Stimulated activated naive CD8-positive, alpha-beta T cell treated with anti-CD3 and anti-CD28 coated beads, Interleukin-15, amount 100 ng/mL, for 72 hours (primary cell): ENCODE measurements around the gene CCDC170.

Experiments
- ATAC-seq: fragments of 150-1000 bp; cut with Tn5 transposase; 2 replicates; pipeline ENCODE4 v1.10.0; 2021; ENCODE audit warnings: mild to moderate bottlenecking, moderate library complexity
- DNase-seq, 2 donors: peaks; one replicate each; pipeline ENCODE4 v3.0.0; 2021 to 2022
- H3K27ac Mint-ChIP-seq, 2 donors: one replicate each; pipeline ENCODE4 v1.8.0; 2022; ENCODE audit warnings: mild to moderate bottlenecking in 2 of 2, mixed read lengths in 2 of 2, moderate library complexity in 2 of 2
- H3K27me3 Mint-ChIP-seq: one replicate; pipeline ENCODE4 v1.8.0; 2022; ENCODE audit warnings: mixed read lengths
- H3K4me1 Mint-ChIP-seq: one replicate; pipeline ENCODE4 v1.8.0; 2022; ENCODE audit warnings: mild to moderate bottlenecking, mixed read lengths
- H3K4me3 Mint-ChIP-seq, 2 donors: one replicate each; pipeline ENCODE4 v1.8.0; 2022; ENCODE audit warnings: mild to moderate bottlenecking in 2 of 2, mixed read lengths in 2 of 2, moderate library complexity in 1 of 2
- H3K9me3 Mint-ChIP-seq, 2 donors: one replicate each; pipeline ENCODE4 v1.8.0; 2022; ENCODE audit warnings: mixed read lengths in 2 of 2

Gene CCDC170

DNA sequence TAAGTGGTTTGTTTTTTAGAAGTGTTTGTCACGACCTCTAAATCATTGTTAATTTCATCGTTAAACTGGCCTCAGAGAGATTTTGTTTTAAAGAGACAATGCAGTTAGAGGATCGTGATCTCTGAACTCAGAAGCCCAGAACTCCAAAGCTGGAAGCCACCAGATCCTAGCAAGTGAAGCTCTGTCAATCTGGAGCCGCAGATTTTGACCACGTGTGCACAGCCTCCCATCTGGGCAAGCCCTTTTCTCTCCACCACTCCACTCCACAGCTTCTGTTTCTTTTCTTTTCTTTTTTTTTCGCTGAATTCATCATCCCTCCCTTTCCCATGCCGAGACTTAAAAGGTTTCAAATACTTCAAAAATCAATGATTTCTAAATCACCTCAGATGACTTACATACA lies 171.5 kb downstream of the CCDC170 start:
- H3K4me3 Mint-ChIP-seq: no peak overlapping the region

DNA sequence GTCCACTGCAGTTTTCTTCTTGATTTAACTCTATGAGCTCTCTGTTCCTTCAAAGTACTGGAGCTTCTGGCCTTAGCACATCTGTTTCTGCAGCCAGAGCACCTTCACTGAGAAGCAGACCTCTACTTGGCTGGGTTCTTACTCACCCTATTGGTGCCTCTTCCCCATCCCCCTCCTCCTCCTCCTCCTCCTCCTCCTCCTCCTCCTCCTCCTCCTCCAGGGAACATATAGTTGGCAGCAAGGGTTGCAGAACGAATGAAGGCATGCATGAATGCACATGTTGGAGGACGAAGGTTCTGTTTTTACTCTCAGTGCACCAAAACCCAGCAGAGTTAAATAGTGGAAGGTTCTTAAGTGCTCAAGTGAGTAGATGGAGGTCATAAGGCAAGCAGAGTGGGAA lies 172.7 kb downstream of the CCDC170 start:
- Mint-ChIP-seq H3K4me1 (no peaks in the 10 kb centered on the region), H3K27ac (no peak overlapping the region), H3K27me3 (peaks cover 11% of the 10 kb centered on the region), H3K4me3 (no peak overlapping the region), H3K9me3 (no peaks in the 10 kb centered on the region)
- DNase-seq: no peak
- ATAC-seq: no peak

More for the DNA sequence above, 171.5 kb downstream of the CCDC170 start:
- no peak for DNase-seq
- Mint-ChIP-seq H3K9me3 (no peaks in the 10 kb centered on the region), H3K27ac (no peak overlapping the region), H3K4me1 (no peaks in the 10 kb centered on the region), H3K27me3 (peaks cover 11% of the 10 kb centered on the region)
- ATAC-seq: no peak

DNA sequence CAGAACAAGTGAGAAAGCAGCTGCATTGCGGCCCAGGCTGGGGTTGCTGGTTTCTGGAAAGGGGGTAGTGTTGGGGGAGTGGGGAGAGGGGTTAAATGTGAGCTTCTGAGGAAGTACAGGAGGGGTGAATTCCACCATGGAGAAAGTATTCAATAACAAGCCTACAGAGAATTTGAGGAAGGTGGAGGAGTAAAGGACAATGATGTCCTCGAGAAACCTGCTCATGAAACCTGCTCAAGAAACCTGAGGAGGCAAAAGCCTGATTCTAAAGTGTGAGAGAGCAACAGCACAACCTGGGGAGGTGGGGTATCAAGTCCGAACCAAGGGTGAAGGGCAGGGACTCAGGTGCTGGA lies 175.4 kb downstream of the CCDC170 start:
- H3K4me1 Mint-ChIP-seq: no peaks in the 10 kb centered on the region
- ATAC-seq: no peak

DNA sequence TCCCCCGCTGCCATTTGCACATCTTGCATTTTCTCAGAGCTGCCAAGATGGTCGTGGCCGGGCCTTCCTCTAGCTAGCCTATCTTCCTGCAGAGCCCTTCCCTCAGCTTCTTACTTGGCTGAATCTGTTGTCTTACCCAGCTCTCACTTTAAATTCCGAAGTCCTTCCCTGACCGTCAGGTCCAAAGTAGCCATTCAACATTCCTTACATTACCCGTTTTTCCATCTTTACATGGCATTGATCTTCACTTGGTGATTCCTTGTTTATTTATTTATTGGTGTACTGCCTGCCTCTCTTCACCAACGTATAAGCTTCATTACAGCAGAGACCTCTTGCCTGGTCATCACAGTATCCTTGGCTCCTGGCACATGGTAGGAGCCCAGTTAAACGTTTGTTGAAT lies 176.3 kb downstream of the CCDC170 start:
- no peaks in the 10 kb centered on the region for H3K4me1 Mint-ChIP-seq
- no peak overlapping the region for H3K4me3 Mint-ChIP-seq
- no peak for ATAC-seq
- DNase-seq: no peak
- no peaks in the 10 kb centered on the region for H3K9me3 Mint-ChIP-seq
- H3K27ac Mint-ChIP-seq: no peak overlapping the region
- peaks cover 10% of the 10 kb centered on the region for H3K27me3 Mint-ChIP-seq

More for the DNA sequence above, 175.4 kb downstream of the CCDC170 start:
- no peaks in the 10 kb centered on the region for H3K9me3 Mint-ChIP-seq
- no peak overlapping the region for H3K27ac Mint-ChIP-seq
- peaks cover 11% of the 10 kb centered on the region for H3K27me3 Mint-ChIP-seq
- H3K4me3 Mint-ChIP-seq: no peak overlapping the region
- DNase-seq: no peak
